Ishikawa (cell line): ENCODE data around the gene TIMP3.

Experiments used
- CEBPB ChIP-seq: IDR thresholded peaks from 2 replicates; pipeline ENCODE4 v1.6.1; 2012
- EGR1 ChIP-seq: IDR thresholded peaks from 2 replicates; pipeline ENCODE4 v1.6.1; 2012
- EP300 ChIP-seq: IDR thresholded peaks from 2 replicates; pipeline ENCODE4 v1.6.1; 2012; ENCODE audit warnings: borderline replicate concordance
- RAD21 ChIP-seq: IDR thresholded peaks from 2 replicates; pipeline ENCODE4 v1.6.1; 2012; ENCODE audit warnings: low read depth
- TAF1 ChIP-seq: IDR thresholded peaks from 2 replicates; pipeline ENCODE4 v1.6.1; 2012; ENCODE audit warnings: low read depth, mild to moderate bottlenecking
- TCF12 ChIP-seq: IDR thresholded peaks from 2 replicates; pipeline ENCODE4 v1.6.1; 2012; ENCODE audit warnings: low read depth
- YY1 ChIP-seq: IDR thresholded peaks from 2 replicates; pipeline ENCODE4 v1.6.1; 2012; ENCODE audit warnings: low read depth
- TF ChIP-seq, protein P1 (sequence below): IDR thresholded peaks from 2 replicates; pipeline ENCODE4 v1.6.1; 2012; ENCODE audit warnings: low read depth, mild to moderate bottlenecking
- TF ChIP-seq, protein P2 (sequence below): IDR thresholded peaks from 2 replicates; pipeline ENCODE4 v1.6.1; 2012

GRCh38 chr22:32824531-32825312, 23.2 kb downstream of the TIMP3 start:
- TF ChIP-seq TAF1 (no peak), EP300 (no peak), YY1 (no peak), CEBPB (no peak), RAD21 (no peak), TCF12 (no peak), EGR1 (no peak)
- TF ChIP-seq, protein P1, sequence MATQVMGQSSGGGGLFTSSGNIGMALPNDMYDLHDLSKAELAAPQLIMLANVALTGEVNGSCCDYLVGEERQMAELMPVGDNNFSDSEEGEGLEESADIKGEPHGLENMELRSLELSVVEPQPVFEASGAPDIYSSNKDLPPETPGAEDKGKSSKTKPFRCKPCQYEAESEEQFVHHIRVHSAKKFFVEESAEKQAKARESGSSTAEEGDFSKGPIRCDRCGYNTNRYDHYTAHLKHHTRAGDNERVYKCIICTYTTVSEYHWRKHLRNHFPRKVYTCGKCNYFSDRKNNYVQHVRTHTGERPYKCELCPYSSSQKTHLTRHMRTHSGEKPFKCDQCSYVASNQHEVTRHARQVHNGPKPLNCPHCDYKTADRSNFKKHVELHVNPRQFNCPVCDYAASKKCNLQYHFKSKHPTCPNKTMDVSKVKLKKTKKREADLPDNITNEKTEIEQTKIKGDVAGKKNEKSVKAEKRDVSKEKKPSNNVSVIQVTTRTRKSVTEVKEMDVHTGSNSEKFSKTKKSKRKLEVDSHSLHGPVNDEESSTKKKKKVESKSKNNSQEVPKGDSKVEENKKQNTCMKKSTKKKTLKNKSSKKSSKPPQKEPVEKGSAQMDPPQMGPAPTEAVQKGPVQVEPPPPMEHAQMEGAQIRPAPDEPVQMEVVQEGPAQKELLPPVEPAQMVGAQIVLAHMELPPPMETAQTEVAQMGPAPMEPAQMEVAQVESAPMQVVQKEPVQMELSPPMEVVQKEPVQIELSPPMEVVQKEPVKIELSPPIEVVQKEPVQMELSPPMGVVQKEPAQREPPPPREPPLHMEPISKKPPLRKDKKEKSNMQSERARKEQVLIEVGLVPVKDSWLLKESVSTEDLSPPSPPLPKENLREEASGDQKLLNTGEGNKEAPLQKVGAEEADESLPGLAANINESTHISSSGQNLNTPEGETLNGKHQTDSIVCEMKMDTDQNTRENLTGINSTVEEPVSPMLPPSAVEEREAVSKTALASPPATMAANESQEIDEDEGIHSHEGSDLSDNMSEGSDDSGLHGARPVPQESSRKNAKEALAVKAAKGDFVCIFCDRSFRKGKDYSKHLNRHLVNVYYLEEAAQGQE: no peak
- TF ChIP-seq, protein P2, sequence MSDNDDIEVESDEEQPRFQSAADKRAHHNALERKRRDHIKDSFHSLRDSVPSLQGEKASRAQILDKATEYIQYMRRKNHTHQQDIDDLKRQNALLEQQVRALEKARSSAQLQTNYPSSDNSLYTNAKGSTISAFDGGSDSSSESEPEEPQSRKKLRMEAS: no peak
